SK-N-SH (cell line): Measurements from ENCODE around the gene COX7A2.

Source experiments
- CTCF ChIP-seq: fragments of 200-600 bp; sonication (generic); IDR thresholded peaks from 2 replicates; pipeline ENCODE4 v1.6.1; 2017; ENCODE audit warnings: antibody characterized with exemption, mild to moderate bottlenecking, moderate library complexity
- EP300 ChIP-seq, 2 experiments: IDR thresholded peaks; 2 replicates each; pipeline versions ENCODE4 v1.4.0 to v1.6.1; 2012; ENCODE audit warnings: borderline replicate concordance in 1 of 2, low read depth in 1 of 2, low read length in 1 of 2
- FOXM1 ChIP-seq: IDR thresholded peaks from 2 replicates; pipeline ENCODE4 v1.4.0; 2012; ENCODE audit warnings: low read depth, mild to moderate bottlenecking
- JUND ChIP-seq: IDR thresholded peaks from 2 replicates; pipeline ENCODE4 v1.4.0; 2012
- NFIC ChIP-seq: IDR thresholded peaks from 2 replicates; pipeline ENCODE4 v1.4.0; 2012; ENCODE audit warnings: borderline replicate concordance
- YY1 ChIP-seq: IDR thresholded peaks from 2 replicates; pipeline ENCODE4 v1.4.0; 2012; ENCODE audit warnings: low read depth, mild to moderate bottlenecking
- TF ChIP-seq, protein P1 (sequence below): fragments of 150-350 bp; IDR thresholded peaks from 2 replicates; pipeline ENCODE4 v1.6.1; 2017; ENCODE audit warnings: antibody characterized with exemption, low read length, low read depth, borderline replicate concordance

DNA sequence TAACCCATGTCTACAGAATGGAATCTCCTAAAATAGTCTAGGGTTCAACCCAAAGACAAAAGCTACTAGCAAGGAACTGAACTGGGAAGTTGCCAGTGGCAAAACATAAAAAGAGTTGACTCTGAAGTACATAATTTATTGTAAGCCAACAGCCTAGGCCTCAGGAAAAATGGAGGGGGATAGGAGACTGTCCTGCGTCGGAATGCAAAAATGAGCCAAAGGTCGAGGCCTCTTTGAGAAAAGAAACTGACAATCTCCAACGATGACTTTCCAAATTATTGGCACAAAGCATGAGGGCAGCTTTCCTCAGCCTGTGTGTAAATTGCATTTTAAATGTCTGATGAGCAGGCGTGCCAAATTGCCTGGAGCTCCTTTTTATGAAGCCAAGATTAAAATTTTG, 39.9 kb downstream of the COX7A2 start:
- TF ChIP-seq EP300 (IDR thresholded peaks at IDR 0.05; ENCODE audit: borderline replicate concordance in 1 of 2, low read depth in 1 of 2, low read length in 1 of 2) (no peak), JUND (no peak), CTCF (no peak), YY1 (no peak), FOXM1 (no peak), NFIC (no peak)
- TF ChIP-seq, protein P1, sequence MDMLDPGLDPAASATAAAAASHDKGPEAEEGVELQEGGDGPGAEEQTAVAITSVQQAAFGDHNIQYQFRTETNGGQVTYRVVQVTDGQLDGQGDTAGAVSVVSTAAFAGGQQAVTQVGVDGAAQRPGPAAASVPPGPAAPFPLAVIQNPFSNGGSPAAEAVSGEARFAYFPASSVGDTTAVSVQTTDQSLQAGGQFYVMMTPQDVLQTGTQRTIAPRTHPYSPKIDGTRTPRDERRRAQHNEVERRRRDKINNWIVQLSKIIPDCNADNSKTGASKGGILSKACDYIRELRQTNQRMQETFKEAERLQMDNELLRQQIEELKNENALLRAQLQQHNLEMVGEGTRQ: no peak
